SK-N-SH treated with all-trans-retinoic acid at 6 μM for 48 hours (cell line): ENCODE data around the gene HIPK1.

Experiments
- ATAC-seq: fragments of 200-7000 bp; cut with Tn5 transposase; 3 replicates; pipeline ENCODE4 v1.9.1; 2020; ENCODE audit warnings: mild to moderate bottlenecking, moderate library complexity
- ARNTL ChIP-seq: fragments of 450-650 bp; formaldehyde crosslinking; IDR thresholded peaks from 2 replicates; pipeline ENCODE4 v1.5.0; 2020; ENCODE audit warnings: low read depth, mild to moderate bottlenecking, moderate library complexity, borderline replicate concordance
- BACH2 ChIP-seq: fragments of 250-450 bp; sonication (Bioruptor Pico); IDR thresholded peaks from 2 replicates; pipeline ENCODE4 v1.9.0; 2021; ENCODE audit warnings: mild to moderate bottlenecking, borderline replicate concordance
- CSDC2 ChIP-seq: fragments of 250-450 bp; sonication (Bioruptor Pico); IDR thresholded peaks from 2 replicates; pipeline ENCODE4 v1.5.0; 2020; ENCODE audit warnings: mild to moderate bottlenecking, moderate library complexity
- GLIS3 ChIP-seq: fragments of 250-450 bp; sonication (Bioruptor Pico); IDR thresholded peaks from 2 replicates; pipeline ENCODE4 v1.5.0; 2020; ENCODE audit warnings: mild to moderate bottlenecking, moderate library complexity
- ISL1 ChIP-seq: fragments of 250-450 bp; sonication (Bioruptor Pico); IDR thresholded peaks from 2 replicates; pipeline ENCODE4 v2.1.2; 2022; ENCODE audit warnings: mild to moderate bottlenecking, moderate library complexity
- OSR1 ChIP-seq: fragments of 250-450 bp; sonication (Bioruptor Pico); IDR thresholded peaks from 2 replicates; pipeline ENCODE4 v1.8.0; 2022; ENCODE audit warnings: moderate library complexity, mild to moderate bottlenecking, inconsistent platforms
- PPARA ChIP-seq: fragments of 250-450 bp; sonication (Bioruptor Pico); IDR thresholded peaks from 2 replicates; pipeline ENCODE4 v1.5.0; 2020; ENCODE audit warnings: mild to moderate bottlenecking, borderline replicate concordance
- RARB ChIP-seq: fragments of 250-450 bp; sonication (Bioruptor Pico); IDR thresholded peaks from 2 replicates; pipeline ENCODE4 v1.8.0; 2021; ENCODE audit warnings: mild to moderate bottlenecking, moderate library complexity
- SNAI2 ChIP-seq: fragments of 250-450 bp; sonication (Bioruptor Pico); IDR thresholded peaks from 2 replicates; pipeline ENCODE4 v1.5.0; 2020; ENCODE audit warnings: mild to moderate bottlenecking, moderate library complexity
- TCF4 ChIP-seq: fragments of 250-450 bp; sonication (Bioruptor Pico); IDR thresholded peaks from 2 replicates; pipeline ENCODE4 v1.8.0; 2021; ENCODE audit warnings: mild to moderate bottlenecking, moderate library complexity, borderline replicate concordance
- TOX ChIP-seq: fragments of 250-450 bp; sonication (Bioruptor Pico); IDR thresholded peaks from 2 replicates; pipeline ENCODE4 v1.8.0; 2021; ENCODE audit warnings: mild to moderate bottlenecking, moderate library complexity, borderline replicate concordance
- TSHZ2 ChIP-seq: fragments of 250-450 bp; sonication (Bioruptor Pico); IDR thresholded peaks from 2 replicates; pipeline ENCODE4 v1.5.0; 2020; ENCODE audit warnings: mild to moderate bottlenecking, moderate library complexity
- ZC3H10 ChIP-seq: fragments of 250-450 bp; sonication (Bioruptor Pico); IDR thresholded peaks from 2 replicates; pipeline ENCODE4 v1.5.1; 2021; ENCODE audit warnings: mild to moderate bottlenecking, moderate library complexity
- ZFP3 ChIP-seq: fragments of 250-450 bp; sonication (Bioruptor Pico); IDR thresholded peaks from 2 replicates; pipeline ENCODE4 v1.5.0; 2020; ENCODE audit warnings: mild to moderate bottlenecking, moderate library complexity
- ZFP30 ChIP-seq: fragments of 450-650 bp; formaldehyde crosslinking; IDR thresholded peaks from 2 replicates; pipeline ENCODE4 v1.5.0; 2022; ENCODE audit warnings: mild to moderate bottlenecking, moderate library complexity
- ZNF565 ChIP-seq: fragments of 450-650 bp; formaldehyde crosslinking; conservative IDR thresholded peaks from 2 replicates; pipeline ENCODE4 v1.5.0; 2020; ENCODE audit warnings: low read depth, mild to moderate bottlenecking, moderate library complexity
- ZNF70 ChIP-seq: fragments of 450-650 bp; formaldehyde crosslinking; IDR thresholded peaks from 2 replicates; pipeline ENCODE4 v1.5.0; 2020; ENCODE audit warnings: mild to moderate bottlenecking, moderate library complexity
- ZNF8 ChIP-seq: fragments of 450-650 bp; formaldehyde crosslinking; IDR thresholded peaks from 2 replicates; pipeline ENCODE4 v1.5.0; 2020; ENCODE audit warnings: mild to moderate bottlenecking, moderate library complexity
- TF ChIP-seq, protein P1 (sequence below): fragments of 250-450 bp; sonication (Bioruptor Pico); IDR thresholded peaks from 2 replicates; pipeline ENCODE4 v1.8.0; 2020; ENCODE audit warnings: mild to moderate bottlenecking, moderate library complexity, borderline replicate concordance
- TF ChIP-seq, protein P2 (sequence below): fragments of 250-450 bp; sonication (Bioruptor Pico); IDR thresholded peaks from 2 replicates; pipeline ENCODE4 v1.5.1; 2020; ENCODE audit warnings: low read depth, mild to moderate bottlenecking, moderate library complexity

HIPK1 gene

DNA sequence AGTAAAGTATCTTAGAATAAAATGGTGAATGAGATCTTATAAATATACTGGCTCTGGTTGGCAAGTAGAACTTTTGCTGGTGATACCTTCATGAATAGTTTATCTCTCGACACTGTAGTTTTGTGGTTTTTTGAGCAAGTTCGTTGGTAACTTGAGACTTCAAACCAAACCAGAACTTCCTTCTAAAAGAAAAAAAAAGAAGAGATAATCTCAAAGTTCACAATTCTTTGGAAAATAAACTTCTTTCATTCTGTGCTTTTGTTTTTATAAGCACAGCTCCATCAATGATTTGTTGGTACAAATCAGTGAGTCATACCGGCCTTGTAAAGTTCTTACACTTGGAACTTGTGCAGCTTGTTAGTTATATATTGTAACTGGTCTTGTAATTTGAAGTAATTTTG, 2.3 kb downstream of the HIPK1 start:
- TF ChIP-seq GLIS3 (CRISPR knock-in tag) = no peak
- no peak for TF ChIP-seq ZNF8 (CRISPR knock-in tag)
- no peak for TF ChIP-seq ISL1
- TF ChIP-seq PPARA (CRISPR knock-in tag) = no peak
- no peak for TF ChIP-seq ZNF565 (CRISPR knock-in tag)
- no peak for TF ChIP-seq BACH2 (CRISPR knock-in tag)
- no peak for TF ChIP-seq ZNF70 (CRISPR knock-in tag)
- TF ChIP-seq, protein P1, sequence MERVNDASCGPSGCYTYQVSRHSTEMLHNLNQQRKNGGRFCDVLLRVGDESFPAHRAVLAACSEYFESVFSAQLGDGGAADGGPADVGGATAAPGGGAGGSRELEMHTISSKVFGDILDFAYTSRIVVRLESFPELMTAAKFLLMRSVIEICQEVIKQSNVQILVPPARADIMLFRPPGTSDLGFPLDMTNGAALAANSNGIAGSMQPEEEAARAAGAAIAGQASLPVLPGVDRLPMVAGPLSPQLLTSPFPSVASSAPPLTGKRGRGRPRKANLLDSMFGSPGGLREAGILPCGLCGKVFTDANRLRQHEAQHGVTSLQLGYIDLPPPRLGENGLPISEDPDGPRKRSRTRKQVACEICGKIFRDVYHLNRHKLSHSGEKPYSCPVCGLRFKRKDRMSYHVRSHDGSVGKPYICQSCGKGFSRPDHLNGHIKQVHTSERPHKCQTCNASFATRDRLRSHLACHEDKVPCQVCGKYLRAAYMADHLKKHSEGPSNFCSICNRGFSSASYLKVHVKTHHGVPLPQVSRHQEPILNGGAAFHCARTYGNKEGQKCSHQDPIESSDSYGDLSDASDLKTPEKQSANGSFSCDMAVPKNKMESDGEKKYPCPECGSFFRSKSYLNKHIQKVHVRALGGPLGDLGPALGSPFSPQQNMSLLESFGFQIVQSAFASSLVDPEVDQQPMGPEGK (CRISPR knock-in tag) = no peak

DNA sequence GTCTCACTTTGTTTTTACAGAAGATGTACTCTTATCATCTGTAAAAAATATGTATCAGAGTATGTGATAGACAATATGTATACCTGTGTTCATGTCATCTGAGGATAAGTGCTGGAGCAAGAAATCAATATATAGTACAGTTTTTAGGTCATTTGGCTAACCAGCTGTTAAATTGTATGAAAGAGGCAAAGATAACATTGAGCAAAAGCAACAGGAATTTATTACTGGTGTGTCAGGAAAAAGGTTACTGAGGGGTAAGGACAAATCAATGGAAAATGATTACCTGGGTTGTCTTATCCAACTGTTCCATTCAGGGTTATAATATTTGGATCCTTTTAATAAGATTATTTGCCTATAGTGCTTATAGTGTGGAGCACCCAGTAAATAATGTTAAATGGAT, 4.9 kb downstream of the HIPK1 start:
- TF ChIP-seq ZFP3 (CRISPR knock-in tag) (no peak), BACH2 (CRISPR knock-in tag) (no peak), CSDC2 (CRISPR knock-in tag) (no peak), TOX (CRISPR knock-in tag) (no peak), ZFP30 (CRISPR knock-in tag) (no peak), ZC3H10 (CRISPR knock-in tag) (no peak), OSR1 (CRISPR knock-in tag) (no peak), GLIS3 (CRISPR knock-in tag) (no peak), ZNF8 (CRISPR knock-in tag) (no peak), PPARA (CRISPR knock-in tag) (no peak), TSHZ2 (CRISPR knock-in tag) (no peak), ZNF70 (CRISPR knock-in tag) (no peak), ISL1 (no peak)
- no peak for ATAC-seq

More for the DNA sequence above, 2.3 kb downstream of the HIPK1 start:
- no peak for ATAC-seq

DNA sequence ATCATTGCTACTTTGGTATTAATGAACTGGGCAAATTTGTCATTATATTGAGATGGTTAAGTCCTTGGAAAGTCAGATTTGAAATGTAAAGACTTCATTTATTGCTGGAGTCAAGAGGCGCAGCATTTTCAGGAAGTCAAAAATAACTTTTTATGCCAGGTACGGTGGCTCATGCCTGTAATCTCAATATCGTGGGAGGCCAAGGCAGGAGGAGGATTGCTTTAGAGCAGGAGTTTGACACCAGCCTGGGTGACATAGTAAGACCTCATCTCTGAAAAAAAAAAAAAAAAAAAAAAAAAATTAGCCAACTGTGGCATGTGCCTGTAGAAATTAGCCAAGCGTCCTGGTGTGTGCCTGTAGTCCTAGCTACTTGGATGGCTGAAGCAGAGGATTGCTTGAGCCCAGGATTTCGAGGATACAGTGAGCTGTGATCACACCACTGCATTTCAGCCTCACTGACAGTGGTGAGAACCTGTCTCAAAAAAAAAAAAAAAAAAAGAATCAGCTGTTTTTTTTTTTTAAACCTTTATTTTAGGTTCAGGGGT, 5.5 kb downstream of the HIPK1 start:
- no peak for ATAC-seq
- TF ChIP-seq ZFP3 (CRISPR knock-in tag) = no peak

- no peak for ATAC-seq
- TF ChIP-seq ZC3H10 (CRISPR knock-in tag) (no peak), OSR1 (CRISPR knock-in tag) (no peak), SNAI2 (CRISPR knock-in tag) (no peak), BACH2 (CRISPR knock-in tag) (no peak), ZFP30 (CRISPR knock-in tag) (no peak), ARNTL (CRISPR knock-in tag) (no peak), ZNF565 (CRISPR knock-in tag) (no peak), ZNF70 (CRISPR knock-in tag) (no peak), TCF4 (CRISPR knock-in tag) (no peak), PPARA (CRISPR knock-in tag) (no peak)
- TF ChIP-seq, protein P2, sequence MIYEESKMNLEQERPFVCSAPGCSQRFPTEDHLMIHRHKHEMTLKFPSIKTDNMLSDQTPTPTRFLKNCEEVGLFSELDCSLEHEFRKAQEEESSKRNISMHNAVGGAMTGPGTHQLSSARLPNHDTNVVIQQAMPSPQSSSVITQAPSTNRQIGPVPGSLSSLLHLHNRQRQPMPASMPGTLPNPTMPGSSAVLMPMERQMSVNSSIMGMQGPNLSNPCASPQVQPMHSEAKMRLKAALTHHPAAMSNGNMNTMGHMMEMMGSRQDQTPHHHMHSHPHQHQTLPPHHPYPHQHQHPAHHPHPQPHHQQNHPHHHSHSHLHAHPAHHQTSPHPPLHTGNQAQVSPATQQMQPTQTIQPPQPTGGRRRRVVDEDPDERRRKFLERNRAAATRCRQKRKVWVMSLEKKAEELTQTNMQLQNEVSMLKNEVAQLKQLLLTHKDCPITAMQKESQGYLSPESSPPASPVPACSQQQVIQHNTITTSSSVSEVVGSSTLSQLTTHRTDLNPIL (CRISPR knock-in tag) = no peak
Observed at GRCh38 chr1:113935176-113935575, 6.1 kb downstream of the HIPK1 start.

DNA sequence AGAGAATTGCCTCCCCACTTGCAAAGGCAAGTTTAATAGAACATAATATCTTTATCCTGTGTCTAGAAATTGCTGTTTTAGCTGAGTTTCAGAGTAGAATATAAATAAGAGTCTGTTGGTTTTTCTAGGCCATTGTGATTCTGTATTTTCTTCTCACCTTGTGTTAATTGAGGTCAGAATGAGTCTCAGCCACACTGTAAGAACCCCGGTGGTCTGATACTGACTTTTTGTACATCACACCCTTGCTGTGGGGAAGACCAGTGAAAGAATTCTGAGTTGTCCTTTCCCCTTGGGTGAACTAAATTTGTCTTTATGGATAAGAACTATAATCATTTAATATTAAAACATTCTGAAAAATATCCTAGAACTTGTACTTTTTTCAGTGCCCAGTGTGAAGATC, 6.8 kb downstream of the HIPK1 start:
- TF ChIP-seq ZFP30 (CRISPR knock-in tag) (no peak), ZNF70 (CRISPR knock-in tag) (no peak), ZNF8 (CRISPR knock-in tag) (no peak), RARB (CRISPR knock-in tag) (no peak), TOX (CRISPR knock-in tag) (no peak), GLIS3 (CRISPR knock-in tag) (no peak), SNAI2 (CRISPR knock-in tag) (no peak), PPARA (CRISPR knock-in tag) (no peak)
- TF ChIP-seq, protein P1 (CRISPR knock-in tag) = no peak
- TF ChIP-seq, all 23 proteins: peak for 0
- ATAC-seq = no peak
